ENCODE results near the gene PRPF31.

DNA sequence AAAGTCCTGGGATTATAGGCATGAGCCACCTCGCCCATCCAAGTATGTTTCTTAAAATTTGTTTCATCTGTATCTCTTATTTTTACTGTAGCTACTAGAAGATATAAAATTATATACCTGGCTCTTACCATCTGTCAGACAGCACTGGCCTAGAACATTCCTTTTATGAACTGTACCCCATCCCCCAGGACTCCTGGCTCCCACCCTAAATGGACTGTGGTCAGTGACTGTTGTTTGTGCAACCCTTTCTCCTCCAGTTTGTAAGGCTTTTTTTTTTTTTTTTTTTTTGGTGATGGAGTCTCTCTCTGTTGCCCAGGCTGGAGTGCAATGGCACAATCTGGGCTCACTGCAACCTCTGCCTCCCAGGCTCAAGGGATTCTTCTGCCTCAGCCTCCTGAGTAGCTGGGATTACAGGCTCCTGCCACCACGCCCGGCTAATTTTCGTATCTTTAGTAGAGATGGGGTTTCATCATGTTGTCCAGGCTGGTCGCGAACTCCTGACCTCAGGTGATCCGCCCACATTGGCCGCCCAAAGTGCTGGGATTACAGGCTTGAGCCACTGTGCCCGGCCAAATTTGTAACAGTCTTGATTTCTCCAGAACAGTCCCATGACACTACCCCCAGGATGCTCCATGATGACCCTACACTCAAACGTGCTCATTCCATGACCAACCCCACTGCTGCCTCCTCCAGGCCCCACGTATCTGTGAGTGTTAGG, 10.4 kb upstream of the PRPF31 start:
- TF ChIP-seq, protein P1, sequence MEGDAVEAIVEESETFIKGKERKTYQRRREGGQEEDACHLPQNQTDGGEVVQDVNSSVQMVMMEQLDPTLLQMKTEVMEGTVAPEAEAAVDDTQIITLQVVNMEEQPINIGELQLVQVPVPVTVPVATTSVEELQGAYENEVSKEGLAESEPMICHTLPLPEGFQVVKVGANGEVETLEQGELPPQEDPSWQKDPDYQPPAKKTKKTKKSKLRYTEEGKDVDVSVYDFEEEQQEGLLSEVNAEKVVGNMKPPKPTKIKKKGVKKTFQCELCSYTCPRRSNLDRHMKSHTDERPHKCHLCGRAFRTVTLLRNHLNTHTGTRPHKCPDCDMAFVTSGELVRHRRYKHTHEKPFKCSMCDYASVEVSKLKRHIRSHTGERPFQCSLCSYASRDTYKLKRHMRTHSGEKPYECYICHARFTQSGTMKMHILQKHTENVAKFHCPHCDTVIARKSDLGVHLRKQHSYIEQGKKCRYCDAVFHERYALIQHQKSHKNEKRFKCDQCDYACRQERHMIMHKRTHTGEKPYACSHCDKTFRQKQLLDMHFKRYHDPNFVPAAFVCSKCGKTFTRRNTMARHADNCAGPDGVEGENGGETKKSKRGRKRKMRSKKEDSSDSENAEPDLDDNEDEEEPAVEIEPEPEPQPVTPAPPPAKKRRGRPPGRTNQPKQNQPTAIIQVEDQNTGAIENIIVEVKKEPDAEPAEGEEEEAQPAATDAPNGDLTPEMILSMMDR (IDR thresholded peaks at IDR 0.05; ENCODE audit: borderline replicate concordance, extremely low read depth, low read length, poor library complexity, severe bottlenecking) = no peak
- no peak for TF ChIP-seq EZH2 (IDR thresholded peaks at IDR 0.05; ENCODE audit: borderline replicate concordance, low read depth, low read length, severe bottlenecking)
